ENCODE results near the gene ASTN2.

ASTN2 gene

GRCh38 chr9:117234103-117234502, 180.8 kb downstream of the ASTN2 start:
- DNase-seq = no peak

- DNase-seq = no peak
Measured at GRCh38 chr9:117233016-117233415, 181.8 kb downstream of the ASTN2 start.

GRCh38 chr9:117232281-117232680, 182.6 kb downstream of the ASTN2 start:
- DNase-seq = no peak

- no peak for DNase-seq
Measured at GRCh38 chr9:117231012-117231411, 183.8 kb downstream of the ASTN2 start.

- DNase-seq = no peak
Measured at GRCh38 chr9:117224695-117225094, 190.2 kb downstream of the ASTN2 start.

GRCh38 chr9:117218951-117219350, 195.9 kb downstream of the ASTN2 start:
- no peak for DNase-seq

- DNase-seq = no peak
Measured at GRCh38 chr9:117214416-117214815, 200.4 kb downstream of the ASTN2 start.

- DNase-seq = no peak
Measured at GRCh38 chr9:117211280-117211679, 203.6 kb downstream of the ASTN2 start.

- DNase-seq = no peak
Measured at GRCh38 chr9:117205806-117206205, 209.1 kb downstream of the ASTN2 start.

GRCh38 chr9:117204971-117205370, 209.9 kb downstream of the ASTN2 start:
- no peak for DNase-seq

- DNase-seq = no peak
Measured at GRCh38 chr9:117191504-117192261, 223.2 kb downstream of the ASTN2 start.

- no peak for DNase-seq
Measured at GRCh38 chr9:117189121-117189520, 225.7 kb downstream of the ASTN2 start.

- DNase-seq = no peak
Measured at GRCh38 chr9:117188394-117188793, 226.5 kb downstream of the ASTN2 start.

- no peak for DNase-seq
Measured at GRCh38 chr9:117187498-117187897, 227.4 kb downstream of the ASTN2 start.

- DNase-seq = no peak
Measured at GRCh38 chr9:117184173-117184572, 230.7 kb downstream of the ASTN2 start.

GRCh38 chr9:117182046-117182445, 232.8 kb downstream of the ASTN2 start:
- no peak for DNase-seq

- no peak for DNase-seq
Measured at GRCh38 chr9:117180896-117181445, 233.9 kb downstream of the ASTN2 start.

- DNase-seq = no peak
Measured at GRCh38 chr9:117178596-117179375, 236.1 kb downstream of the ASTN2 start.

- no peak for DNase-seq
Measured at GRCh38 chr9:117170567-117170966, 244.3 kb downstream of the ASTN2 start.

GRCh38 chr9:117169089-117169621, 245.7 kb downstream of the ASTN2 start:
- DNase-seq = no peak

GRCh38 chr9:117164512-117164911, 250.3 kb downstream of the ASTN2 start:
- DNase-seq = no peak

GRCh38 chr9:117160254-117160653, 254.6 kb downstream of the ASTN2 start:
- no peak for DNase-seq

GRCh38 chr9:117156771-117157535, 257.9 kb downstream of the ASTN2 start:
- DNase-seq = no peak

Data from activated CD8-positive, alpha-beta memory T cell treated with anti-CD3 and anti-CD28 coated beads, Interleukin-2, amount 50 U/mL, for 4 hours (primary cell).